Measurements from ENCODE around the gene TMEM19. TPM values are rescaled to one million over a fixed set of nuclear protein-coding genes. Genes with fewer than 3 reads are reported as not detected.
"Not testable (repeated sequence)": the region's sequence is repeated elsewhere in the genome, so short reads cannot be mapped to it uniquely, and the experiment has no call there.

TMEM19 gene
- total RNA-seq, 2 experiments from 2014 or later = 15.5 to 16.1 TPM

GRCh38 chr12:71671311-71671710, 14.6 kb upstream of the TMEM19 start:
- Mint-ChIP-seq H3K36me3 (ENCODE audit: low read depth) (peaks cover 8% of the 10 kb centered on the region), H3K4me3 (no peak overlapping the region), H3K27ac (no peak overlapping the region), H3K9me3 (no peaks in the 10 kb centered on the region), H3K4me1 (peaks cover 11% of the 10 kb centered on the region), H3K27me3 (peaks cover 3% of the 10 kb centered on the region)
- POLR2A ChIA-PET = interaction anchor here (2.1 kb wide), 1 partner anchor 14 kb away, joined by 5 read pairs; the partner anchor contains the start of gene TMEM19
- no peak for DNase-seq
- CTCF ChIA-PET = no interaction called here

DNA sequence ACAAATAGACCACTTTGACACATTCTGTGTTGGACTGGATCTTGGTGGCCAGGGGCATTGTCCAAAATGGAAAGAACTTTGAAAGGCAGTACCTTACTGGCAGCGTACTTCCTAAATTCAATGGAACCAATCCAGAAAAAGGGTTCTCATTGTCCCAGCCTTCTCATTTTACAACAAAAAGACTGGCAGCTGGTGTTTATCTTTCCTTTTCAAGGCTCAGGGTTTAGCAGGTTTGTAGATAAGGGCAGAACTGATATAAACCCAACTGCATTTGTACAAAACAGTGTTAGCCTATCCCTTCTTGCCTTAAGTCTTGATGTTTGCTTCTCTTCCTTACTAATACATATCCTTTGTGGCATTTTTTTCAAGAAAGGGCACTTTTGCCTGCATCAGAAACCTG, 14.1 kb upstream of the TMEM19 start:
- H3K9me3 Mint-ChIP-seq = no peaks in the 10 kb centered on the region
- peaks cover 8% of the 10 kb centered on the region for H3K36me3 Mint-ChIP-seq (ENCODE audit: low read depth)
- no peak for DNase-seq
- H3K27me3 Mint-ChIP-seq = peaks cover 3% of the 10 kb centered on the region
- POLR2A ChIA-PET = interaction anchor here (0.9 to 2.1 kb wide), 2 partner anchors 8 to 14 kb away, joined by 3 to 5 read pairs; partner anchors contain the start of genes THAP2, TMEM19 and ZFC3H1
- H3K4me3 Mint-ChIP-seq = no peak overlapping the region
- CTCF ChIA-PET = interaction anchor here (1.3 kb wide), 1 partner anchor 14 kb away, joined by 4 read pairs; the partner anchor contains the start of gene TMEM19
- no peak overlapping the region for H3K27ac Mint-ChIP-seq
- peaks cover 10% of the 10 kb centered on the region for H3K4me1 Mint-ChIP-seq

- H3K9me3 Mint-ChIP-seq = no peaks in the 10 kb centered on the region
- CTCF ChIA-PET = interaction anchor here (0.7 kb wide), 1 partner anchor 46 kb away, joined by 3 read pairs; no protein-coding TSS in a partner anchor
- no peak overlapping the region for H3K27ac Mint-ChIP-seq
- no peaks in the 10 kb centered on the region for H3K27me3 Mint-ChIP-seq
- H3K4me3 Mint-ChIP-seq = no peak overlapping the region
- POLR2A ChIA-PET = interaction anchor here (1.6 kb wide), 1 partner anchor 18 kb away, joined by 5 read pairs; the partner anchor contains the start of genes THAP2 and ZFC3H1
- DNase-seq = no peak
- H3K36me3 Mint-ChIP-seq (ENCODE audit: low read depth) = no peaks in the 10 kb centered on the region
- peaks cover 17% of the 10 kb centered on the region for H3K4me1 Mint-ChIP-seq
Observed at GRCh38 chr12:71682466-71682865, 3.4 kb upstream of the TMEM19 start.

DNA sequence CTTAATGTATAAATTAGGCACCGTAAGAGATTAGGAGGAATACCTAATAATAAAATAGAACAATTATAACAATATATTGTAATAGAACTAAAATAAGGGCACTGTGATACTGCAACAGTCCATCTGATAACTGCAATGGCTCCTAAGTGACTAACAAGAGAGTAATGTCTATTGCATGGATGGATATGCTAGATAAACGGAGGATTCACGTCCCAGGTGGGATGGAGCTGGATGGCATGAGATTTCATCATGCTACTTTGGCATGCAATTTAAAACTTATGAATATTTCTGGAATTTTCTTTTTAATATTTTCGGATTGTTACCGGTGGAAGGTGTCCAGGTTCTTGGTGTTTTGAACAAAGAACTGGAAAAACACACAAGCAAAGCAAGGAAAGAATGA, 2.2 kb upstream of the TMEM19 start:
- Mint-ChIP-seq H3K27ac (no peak overlapping the region), H3K4me3 (no peak overlapping the region), H3K4me1 (peaks cover 28% of the 10 kb centered on the region), H3K27me3 (no peaks in the 10 kb centered on the region), H3K9me3 (no peaks in the 10 kb centered on the region), H3K36me3 (ENCODE audit: low read depth) (no peaks in the 10 kb centered on the region)
- ChIA-PET CTCF (interaction anchor here (3.6 kb wide), 1 partner anchor 20 kb away, joined by 46 read pairs; the partner anchor contains the start of genes THAP2 and ZFC3H1), POLR2A (interaction anchor here (3.6 to 5.1 kb wide), 3 partner anchors 15 to 155 kb away, joined by 24 to 218 read pairs (median 26); partner anchors contain the start of genes TBC1D15, THAP2 and ZFC3H1)
- DNase-seq = no peak

DNA sequence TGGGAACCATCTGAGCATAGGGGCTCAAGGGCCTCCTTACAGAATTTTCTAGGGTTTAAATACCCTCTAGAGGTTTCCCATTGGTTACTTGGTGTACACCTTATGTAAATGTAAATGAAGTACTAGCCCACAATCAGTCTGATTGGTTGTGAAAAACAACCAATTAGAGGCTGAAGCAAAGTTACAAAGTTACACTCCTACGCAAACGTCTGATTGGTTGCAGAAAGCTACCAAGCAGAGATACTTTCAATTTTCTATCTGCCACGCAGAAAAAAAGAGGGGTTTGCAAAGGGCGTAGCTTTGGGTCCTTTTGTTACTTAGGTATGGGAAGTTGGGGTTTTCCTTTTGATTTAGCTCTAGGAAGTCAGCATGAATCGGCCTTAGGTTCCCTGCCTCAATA, 1.8 kb upstream of the TMEM19 start:
- H3K9me3 Mint-ChIP-seq = no peaks in the 10 kb centered on the region
- no peaks in the 10 kb centered on the region for H3K27me3 Mint-ChIP-seq
- peaks cover 32% of the 10 kb centered on the region for H3K4me1 Mint-ChIP-seq
- peak overlapping the region; percentile 36 for H3K4me3 Mint-ChIP-seq
- no peak for DNase-seq
- ChIA-PET POLR2A (interaction anchor here (0.8 to 5.1 kb wide), 5 partner anchors 9 to 155 kb away, joined by 3 to 218 read pairs (median 24); partner anchors contain the start of genes TBC1D15, THAP2 and ZFC3H1), CTCF (interaction anchor here (1.0 to 3.6 kb wide), 2 partner anchors 21 to 64 kb away, joined by 3 to 46 read pairs; partner anchors contain the start of genes THAP2 and ZFC3H1)
- H3K27ac Mint-ChIP-seq = no peak overlapping the region
- no peaks in the 10 kb centered on the region for H3K36me3 Mint-ChIP-seq (ENCODE audit: low read depth)

- peaks cover 36% of the 10 kb centered on the region for H3K4me1 Mint-ChIP-seq
- peak overlapping the region; percentile 85 for H3K4me3 Mint-ChIP-seq
- peak overlapping the region; percentile 91 for H3K27ac Mint-ChIP-seq
- CTCF ChIA-PET = interaction anchor here (0.8 to 3.6 kb wide), 11 partner anchors 9 to 161 kb away, joined by 3 to 46 read pairs (median 8); partner anchors contain the start of genes RAB21, THAP2 and ZFC3H1
- POLR2A ChIA-PET = interaction anchor here (0.7 to 5.1 kb wide), 15 partner anchors 9 to 154 kb away, joined by 3 to 218 read pairs (median 7); partner anchors contain the start of genes RAB21, TBC1D15, THAP2 and ZFC3H1
- H3K27me3 Mint-ChIP-seq = no peaks in the 10 kb centered on the region
- H3K36me3 Mint-ChIP-seq (ENCODE audit: low read depth) = no peaks in the 10 kb centered on the region
- no peaks in the 10 kb centered on the region for H3K9me3 Mint-ChIP-seq
- no peak for DNase-seq
Observed at GRCh38 chr12:71685312-71685906, 473 bp upstream of the TMEM19 start.

GRCh38 chr12:71686658-71687025, 760 bp downstream of the TMEM19 start:
- CTCF ChIA-PET = interaction anchor here (0.6 to 3.6 kb wide), 13 partner anchors 10 to 160 kb away, joined by 3 to 46 read pairs (median 8); partner anchors contain the start of genes RAB21, THAP2 and ZFC3H1
- DNase-seq = no peak
- H3K4me3 Mint-ChIP-seq = peak overlapping the region; percentile 85
- peaks cover 36% of the 10 kb centered on the region for H3K4me1 Mint-ChIP-seq
- H3K9me3 Mint-ChIP-seq = no peaks in the 10 kb centered on the region
- H3K27ac Mint-ChIP-seq = peak overlapping the region; percentile 91
- H3K27me3 Mint-ChIP-seq = no peaks in the 10 kb centered on the region
- peaks cover 1% of the 10 kb centered on the region for H3K36me3 Mint-ChIP-seq (ENCODE audit: low read depth)
- POLR2A ChIA-PET = interaction anchor here (0.9 to 5.1 kb wide), 15 partner anchors 9 to 152 kb away, joined by 3 to 218 read pairs (median 7); partner anchors contain the start of genes RAB21, TBC1D15, THAP2 and ZFC3H1

DNA sequence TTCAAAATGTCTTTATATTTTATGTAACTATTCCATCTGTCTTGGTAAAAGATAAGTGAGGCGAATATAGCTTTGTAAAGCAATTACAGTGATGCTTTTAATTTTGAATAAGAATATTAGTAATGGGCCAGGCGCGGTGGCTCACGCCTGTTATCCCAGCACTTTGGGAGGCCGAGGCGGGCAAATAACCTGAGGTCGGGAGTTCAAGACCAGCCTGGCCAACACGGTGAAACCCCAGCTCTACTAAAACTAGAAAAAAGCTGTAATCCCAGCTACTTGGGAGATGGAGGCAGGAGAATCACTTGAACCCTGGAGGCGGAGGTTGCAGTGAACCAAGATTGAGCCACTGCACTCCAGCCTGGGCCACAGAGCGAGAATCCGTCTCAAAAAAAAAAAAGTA, 1.3 kb downstream of the TMEM19 start:
- ChIA-PET CTCF (interaction anchor here (0.9 to 3.6 kb wide), 7 partner anchors 10 to 68 kb away, joined by 4 to 46 read pairs (median 15); partner anchors contain the start of genes RAB21, THAP2 and ZFC3H1), POLR2A (interaction anchor here (0.6 to 5.1 kb wide), 10 partner anchors 8 to 155 kb away, joined by 4 to 218 read pairs (median 13); partner anchors contain the start of genes RAB21, TBC1D15, THAP2 and ZFC3H1)
- Mint-ChIP-seq H3K4me1 (peaks cover 36% of the 10 kb centered on the region), H3K4me3 (peak overlapping the region; percentile 85)
- H3K9me3 Mint-ChIP-seq; H3K36me3 Mint-ChIP-seq (ENCODE audit: low read depth); H3K27me3 Mint-ChIP-seq; DNase-seq; H3K27ac Mint-ChIP-seq: not testable (repeated sequence)

DNA sequence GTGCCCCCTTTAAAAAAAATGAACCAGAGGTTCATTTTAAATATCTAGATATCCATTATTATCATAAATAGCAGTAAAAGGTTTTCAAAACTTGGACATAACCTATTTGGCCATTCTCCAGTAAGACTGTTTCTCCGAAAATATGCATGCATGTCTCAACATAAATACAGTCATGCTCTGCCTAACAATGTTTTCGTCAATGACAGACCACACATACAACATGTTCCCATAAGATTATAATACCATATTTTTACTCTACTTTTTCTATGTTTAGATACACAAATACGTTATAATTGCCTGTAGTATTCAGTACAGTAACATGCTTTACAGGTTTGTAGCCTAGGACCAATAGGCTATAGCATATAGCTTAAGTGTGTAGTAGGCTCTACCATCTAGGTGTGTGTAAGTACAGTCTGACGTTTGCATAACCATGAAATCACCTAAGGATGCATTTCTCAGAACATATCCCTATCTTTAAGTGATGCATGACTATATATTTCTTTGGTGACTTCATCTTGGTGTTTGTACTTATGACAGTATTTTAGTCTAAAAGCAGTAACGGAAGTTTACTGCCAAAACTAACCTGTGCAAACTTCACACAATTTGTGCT, 3.2 kb downstream of the TMEM19 start:
- H3K27me3 Mint-ChIP-seq = no peaks in the 10 kb centered on the region
- POLR2A ChIA-PET = no interaction called here
- peaks cover 32% of the 10 kb centered on the region for H3K4me1 Mint-ChIP-seq
- H3K9me3 Mint-ChIP-seq = no peaks in the 10 kb centered on the region
- H3K27ac Mint-ChIP-seq = no peak overlapping the region
- no peak overlapping the region for H3K4me3 Mint-ChIP-seq
- CTCF ChIA-PET = interaction anchor here (0.7 kb wide), 1 partner anchor 61 kb away, joined by 3 read pairs; no protein-coding TSS in a partner anchor
- H3K36me3 Mint-ChIP-seq (ENCODE audit: low read depth) = peaks cover 5% of the 10 kb centered on the region
- no peak for DNase-seq

DNA sequence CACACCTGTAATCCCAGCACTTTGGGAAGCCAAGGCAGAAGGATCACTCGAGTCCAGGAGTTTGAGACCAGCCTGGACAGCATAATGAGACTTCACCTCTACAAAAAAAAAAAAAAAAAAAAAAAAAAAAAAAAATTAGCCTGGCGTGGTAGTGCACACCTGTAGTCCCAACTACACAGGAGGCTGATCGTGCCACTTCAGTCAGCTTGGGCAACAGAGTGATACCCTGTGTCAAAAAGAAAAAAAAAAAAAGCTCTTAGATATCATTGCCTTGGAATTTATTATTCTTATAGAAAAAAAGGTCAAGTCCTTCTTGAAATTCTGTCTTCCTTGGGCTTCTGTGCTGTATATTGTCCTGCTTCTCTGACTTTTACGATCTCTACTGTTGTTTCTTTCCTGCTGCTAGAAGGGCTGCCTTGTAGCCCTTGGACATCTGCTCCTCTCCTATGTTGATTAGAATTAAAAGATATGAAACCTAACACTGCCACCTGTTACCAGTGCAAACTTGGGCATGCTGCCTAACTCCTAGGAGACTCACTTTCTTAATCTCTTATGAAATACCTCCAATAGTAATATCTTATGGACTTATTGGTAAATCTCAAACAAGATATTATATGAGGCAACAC, 5.7 kb downstream of the TMEM19 start:
- H3K27ac Mint-ChIP-seq = no peak overlapping the region
- H3K27me3 Mint-ChIP-seq = no peaks in the 10 kb centered on the region
- no peaks in the 10 kb centered on the region for H3K9me3 Mint-ChIP-seq
- H3K4me3 Mint-ChIP-seq = no peak overlapping the region
- peaks cover 22% of the 10 kb centered on the region for H3K4me1 Mint-ChIP-seq
- peaks cover 8% of the 10 kb centered on the region for H3K36me3 Mint-ChIP-seq (ENCODE audit: low read depth)
- CTCF ChIA-PET = no interaction called here
- no peak for DNase-seq
- POLR2A ChIA-PET = no interaction called here

GRCh38 chr12:71693126-71693525, 7.2 kb downstream of the TMEM19 start:
- Mint-ChIP-seq H3K9me3 (no peaks in the 10 kb centered on the region), H3K27ac (no peak overlapping the region), H3K27me3 (no peaks in the 10 kb centered on the region), H3K36me3 (ENCODE audit: low read depth) (peaks cover 13% of the 10 kb centered on the region), H3K4me1 (peaks cover 12% of the 10 kb centered on the region), H3K4me3 (no peak overlapping the region)
- ChIA-PET CTCF (no interaction called here), POLR2A (no interaction called here)
- no peak for DNase-seq

- CTCF ChIA-PET, H3K27ac Mint-ChIP-seq, POLR2A ChIA-PET, H3K4me1 Mint-ChIP-seq, H3K27me3 Mint-ChIP-seq, DNase-seq, H3K4me3 Mint-ChIP-seq, H3K9me3 Mint-ChIP-seq: not testable (repeated sequence)
- peaks cover 18% of the 10 kb centered on the region for H3K36me3 Mint-ChIP-seq (ENCODE audit: low read depth)
Observed at GRCh38 chr12:71693651-71694050, 7.8 kb downstream of the TMEM19 start.

Measured in activated CD4-positive, alpha-beta memory T cell treated with anti-CD3 and anti-CD28 coated beads, Interleukin-2, amount 10 ng/mL, durations not matched to agents 7 days and 5 days (primary cell).